ENCODE results near the gene CASZ1. TPM values are rescaled to one million over a fixed set of nuclear protein-coding genes. Genes with fewer than 3 reads are reported as not detected.

The CASZ1 gene
- total and polyA plus RNA-seq, 2 donors from 2014 or later = 10.1 to 33.0 TPM

GRCh38 chr1:10774615-10775310 is 21.7 kb downstream of the CASZ1 start:
- Histone ChIP-seq H3K4me1 (ENCODE audit: control insufficient read depth in 2 of 3, insufficient read depth in 2 of 3, low read depth in 1 of 3, low read length in 3 of 3) (peaks cover 0 to 20% (median 9%) of the 10 kb centered on the region in 3 donors), H3K9me3 (ENCODE audit: control insufficient read depth in 2 of 3, insufficient read depth in 1 of 3, low read length in 3 of 3) (no peaks in the 10 kb centered on the region), H3K27me3 (ENCODE audit: control insufficient read depth, insufficient read depth, low read length) (no peaks in the 10 kb centered on the region), H3K27ac (ENCODE audit: low read depth in 2 of 2, low read length in 2 of 2) (peak overlapping the region; percentile 43 to 45), H3K4me3 (ENCODE audit: low read length in 3 of 3) (no peak overlapping the region), H3K9ac (ENCODE audit: low read length in 3 of 3) (peak overlapping the region in 1 of 3 donors; percentile 51), H3K36me3 (ENCODE audit: control insufficient read depth in 2 of 3, insufficient read depth in 3 of 3, low read length in 3 of 3) (no peaks in the 10 kb centered on the region)
- no peak for TF ChIP-seq CTCF (IDR thresholded peaks at IDR 0.05; ENCODE audit: borderline replicate concordance, extremely low read depth, insufficient read depth)
- intact Hi-C loops (cut with DNase I) = no loop called here
- DNase-seq (peak in 1 of 5 donors; percentile 52), FAIRE-seq (no peak)

- H3K9me3 ChIP-seq (ENCODE audit: control insufficient read depth in 2 of 3, insufficient read depth in 1 of 3, low read length in 3 of 3) = no peaks in the 10 kb centered on the region
- DNase-seq (peak in 1 of 5 donors; percentile 34), FAIRE-seq (no peak)
- intact Hi-C loops (cut with DNase I) = no loop called here
- no peak for TF ChIP-seq CTCF (IDR thresholded peaks at IDR 0.05; ENCODE audit: borderline replicate concordance, extremely low read depth, insufficient read depth)
- H3K4me3 ChIP-seq (ENCODE audit: low read length in 3 of 3) = no peak overlapping the region
- peaks cover 0 to 20% (median 9%) of the 10 kb centered on the region in 3 donors for H3K4me1 ChIP-seq (ENCODE audit: control insufficient read depth in 2 of 3, insufficient read depth in 2 of 3, low read depth in 1 of 3, low read length in 3 of 3)
- H3K36me3 ChIP-seq (ENCODE audit: control insufficient read depth in 2 of 3, insufficient read depth in 3 of 3, low read length in 3 of 3) = no peaks in the 10 kb centered on the region
- H3K9ac ChIP-seq (ENCODE audit: low read length in 3 of 3) = peak overlapping the region in 1 of 3 donors; percentile 51
- no peaks in the 10 kb centered on the region for H3K27me3 ChIP-seq (ENCODE audit: control insufficient read depth, insufficient read depth, low read length)
- no peak overlapping the region for H3K27ac ChIP-seq (ENCODE audit: low read depth in 2 of 2, low read length in 2 of 2)
Observed at GRCh38 chr1:10773851-10774614, 22.4 kb downstream of the CASZ1 start.

GRCh38 chr1:10773376-10773775 is 23.1 kb downstream of the CASZ1 start:
- H3K9ac ChIP-seq (ENCODE audit: low read length in 3 of 3) = no peak overlapping the region
- peak in 1 of 5 donors; percentile 63 for DNase-seq
- intact Hi-C loops (cut with DNase I) = no loop called here
- H3K4me3 ChIP-seq (ENCODE audit: low read length in 3 of 3) = no peak overlapping the region
- H3K4me1 ChIP-seq (ENCODE audit: control insufficient read depth in 2 of 3, insufficient read depth in 2 of 3, low read depth in 1 of 3, low read length in 3 of 3) = peaks cover 0 to 20% (median 9%) of the 10 kb centered on the region in 3 donors
- H3K27me3 ChIP-seq (ENCODE audit: control insufficient read depth, insufficient read depth, low read length) = no peaks in the 10 kb centered on the region
- FAIRE-seq = no peak
- TF ChIP-seq CTCF (IDR thresholded peaks at IDR 0.05; ENCODE audit: borderline replicate concordance, extremely low read depth, insufficient read depth) = no peak
- H3K9me3 ChIP-seq (ENCODE audit: control insufficient read depth in 2 of 3, insufficient read depth in 1 of 3, low read length in 3 of 3) = no peaks in the 10 kb centered on the region
- no peaks in the 10 kb centered on the region for H3K36me3 ChIP-seq (ENCODE audit: control insufficient read depth in 2 of 3, insufficient read depth in 3 of 3, low read length in 3 of 3)
- H3K27ac ChIP-seq (ENCODE audit: low read depth in 2 of 2, low read length in 2 of 2) = no peak overlapping the region
